ENCODE results near the gene ASTN2.

ASTN2 gene

GRCh38 chr9:116685166-116685565, 729.7 kb downstream of the ASTN2 start:
- H3K9ac ChIP-seq (ENCODE audit: low read depth, low read length), result no peak overlapping the region
- H3K4me1 ChIP-seq (ENCODE audit: insufficient read depth, low read length), result peaks cover 12% of the 10 kb centered on the region
- 96% methylated on average over 4 of the region's 4 CpGs for WGBS
- no peaks in the 10 kb centered on the region for H3K36me3 ChIP-seq (ENCODE audit: insufficient read depth, low read length)
- H3K27ac ChIP-seq (ENCODE audit: low read depth, low read length), result no peak overlapping the region
- H3K27me3 ChIP-seq (ENCODE audit: insufficient read depth, low read length), result no peaks in the 10 kb centered on the region; the same call in 1 of the 2 replicates
- H3K4me3 ChIP-seq (ENCODE audit: low read length), result no peak overlapping the region
- H3K9me3 ChIP-seq (ENCODE audit: insufficient read depth, low read depth, low read length), result peaks cover 12% of the 10 kb centered on the region; the same call in 1 of the 2 replicates

- Histone ChIP-seq H3K9me3 (ENCODE audit: insufficient read depth, low read depth, low read length) (peaks cover 12% of the 10 kb centered on the region; the same call in 1 of the 2 replicates), H3K4me1 (ENCODE audit: insufficient read depth, low read length) (peaks cover 12% of the 10 kb centered on the region), H3K9ac (ENCODE audit: low read depth, low read length) (no peak overlapping the region)
Measured at GRCh38 chr9:116683535-116683934, 731.3 kb downstream of the ASTN2 start.

GRCh38 chr9:116674210-116674980, 740.5 kb downstream of the ASTN2 start:
- peaks cover 47% of the 10 kb centered on the region for H3K9me3 ChIP-seq (ENCODE audit: insufficient read depth, low read depth, low read length)
- WGBS, result 85% methylated on average over 5 of the region's 5 CpGs
- H3K36me3 ChIP-seq (ENCODE audit: insufficient read depth, low read length), result peaks cover 8% of the 10 kb centered on the region
- H3K4me3 ChIP-seq (ENCODE audit: low read length), result no peak overlapping the region
- H3K27me3 ChIP-seq (ENCODE audit: insufficient read depth, low read length), result no peaks in the 10 kb centered on the region
- no peak overlapping the region; the same call in 1 of the 2 replicates for H3K27ac ChIP-seq (ENCODE audit: low read depth, low read length)
- H3K4me1 ChIP-seq (ENCODE audit: insufficient read depth, low read length), result no peaks in the 10 kb centered on the region
- no peak overlapping the region for H3K9ac ChIP-seq (ENCODE audit: low read depth, low read length)

More at GRCh38 chr9:116683535-116683934, 731.3 kb downstream of the ASTN2 start:
- Histone ChIP-seq H3K36me3 (ENCODE audit: insufficient read depth, low read length) (no peaks in the 10 kb centered on the region), H3K27me3 (ENCODE audit: insufficient read depth, low read length) (no peaks in the 10 kb centered on the region; the same call in 1 of the 2 replicates), H3K4me3 (ENCODE audit: low read length) (no peak overlapping the region), H3K27ac (ENCODE audit: low read depth, low read length) (no peak overlapping the region)

- H3K9ac ChIP-seq (ENCODE audit: low read depth, low read length), result no peak overlapping the region
- H3K9me3 ChIP-seq (ENCODE audit: insufficient read depth, low read depth, low read length), result peaks cover 47% of the 10 kb centered on the region
- no peaks in the 10 kb centered on the region for H3K27me3 ChIP-seq (ENCODE audit: insufficient read depth, low read length)
- H3K36me3 ChIP-seq (ENCODE audit: insufficient read depth, low read length), result peaks cover 8% of the 10 kb centered on the region
- no peak overlapping the region for H3K27ac ChIP-seq (ENCODE audit: low read depth, low read length)
- 9% methylated on average over 1 of the region's 1 CpG for WGBS
- H3K4me3 ChIP-seq (ENCODE audit: low read length), result no peak overlapping the region
- no peaks in the 10 kb centered on the region for H3K4me1 ChIP-seq (ENCODE audit: insufficient read depth, low read length)
Measured at GRCh38 chr9:116673375-116673774, 741.5 kb downstream of the ASTN2 start.

GRCh38 chr9:116671605-116672004, 743.3 kb downstream of the ASTN2 start:
- peaks cover 8% of the 10 kb centered on the region for H3K36me3 ChIP-seq (ENCODE audit: insufficient read depth, low read length)
- H3K9me3 ChIP-seq (ENCODE audit: insufficient read depth, low read depth, low read length), result peaks cover 47% of the 10 kb centered on the region
- no peak overlapping the region for H3K9ac ChIP-seq (ENCODE audit: low read depth, low read length)

GRCh38 chr9:116668970-116669695, 745.7 kb downstream of the ASTN2 start:
- peaks cover 28% of the 10 kb centered on the region for H3K9me3 ChIP-seq (ENCODE audit: insufficient read depth, low read depth, low read length)
- H3K27ac ChIP-seq (ENCODE audit: low read depth, low read length), result no peak overlapping the region
- no peaks in the 10 kb centered on the region for H3K4me1 ChIP-seq (ENCODE audit: insufficient read depth, low read length)
- H3K27me3 ChIP-seq (ENCODE audit: insufficient read depth, low read length), result no peaks in the 10 kb centered on the region
- no peak overlapping the region for H3K9ac ChIP-seq (ENCODE audit: low read depth, low read length)
- WGBS, result 96% methylated on average over 4 of the region's 4 CpGs
- H3K36me3 ChIP-seq (ENCODE audit: insufficient read depth, low read length), result no peaks in the 10 kb centered on the region
- H3K4me3 ChIP-seq (ENCODE audit: low read length), result no peak overlapping the region

More at GRCh38 chr9:116671605-116672004, 743.3 kb downstream of the ASTN2 start:
- WGBS, result 93% methylated on average over 1 of the region's 2 CpGs
- Histone ChIP-seq H3K4me1 (ENCODE audit: insufficient read depth, low read length) (no peaks in the 10 kb centered on the region), H3K27me3 (ENCODE audit: insufficient read depth, low read length) (no peaks in the 10 kb centered on the region), H3K4me3 (ENCODE audit: low read length) (no peak overlapping the region), H3K27ac (ENCODE audit: low read depth, low read length) (no peak overlapping the region)

GRCh38 chr9:116663581-116663980, 751.3 kb downstream of the ASTN2 start:
- H3K4me3 ChIP-seq (ENCODE audit: low read length), result no peak overlapping the region
- no peaks in the 10 kb centered on the region for H3K27me3 ChIP-seq (ENCODE audit: insufficient read depth, low read length)
- H3K9ac ChIP-seq (ENCODE audit: low read depth, low read length), result no peak overlapping the region
- no peak overlapping the region for H3K27ac ChIP-seq (ENCODE audit: low read depth, low read length)
- peaks cover 2% of the 10 kb centered on the region; the same call in 1 of the 2 replicates for H3K4me1 ChIP-seq (ENCODE audit: insufficient read depth, low read length)
- WGBS, result 92% methylated on average over 1 of the region's 1 CpG
- no peaks in the 10 kb centered on the region for H3K36me3 ChIP-seq (ENCODE audit: insufficient read depth, low read length)
- no peaks in the 10 kb centered on the region for H3K9me3 ChIP-seq (ENCODE audit: insufficient read depth, low read depth, low read length)

GRCh38 chr9:116662646-116663310, 752.1 kb downstream of the ASTN2 start:
- peaks cover 8% of the 10 kb centered on the region; the same call in 1 of the 2 replicates for H3K4me1 ChIP-seq (ENCODE audit: insufficient read depth, low read length)
- H3K36me3 ChIP-seq (ENCODE audit: insufficient read depth, low read length), result no peaks in the 10 kb centered on the region
- no peaks in the 10 kb centered on the region for H3K9me3 ChIP-seq (ENCODE audit: insufficient read depth, low read depth, low read length)
- no peak overlapping the region for H3K4me3 ChIP-seq (ENCODE audit: low read length)
- no peak overlapping the region for H3K27ac ChIP-seq (ENCODE audit: low read depth, low read length)
- 94% methylated on average over 6 of the region's 6 CpGs for WGBS
- no peak overlapping the region for H3K9ac ChIP-seq (ENCODE audit: low read depth, low read length)
- no peaks in the 10 kb centered on the region for H3K27me3 ChIP-seq (ENCODE audit: insufficient read depth, low read length)

- Histone ChIP-seq H3K9ac (ENCODE audit: low read depth, low read length) (no peak overlapping the region), H3K4me3 (ENCODE audit: low read length) (no peak overlapping the region), H3K27me3 (ENCODE audit: insufficient read depth, low read length) (no peaks in the 10 kb centered on the region), H3K4me1 (ENCODE audit: insufficient read depth, low read length) (peaks cover 8% of the 10 kb centered on the region; the same call in 1 of the 2 replicates), H3K27ac (ENCODE audit: low read depth, low read length) (no peak overlapping the region), H3K9me3 (ENCODE audit: insufficient read depth, low read depth, low read length) (no peaks in the 10 kb centered on the region), H3K36me3 (ENCODE audit: insufficient read depth, low read length) (no peaks in the 10 kb centered on the region)
- 77% methylated on average over 7 of the region's 7 CpGs for WGBS
Measured at GRCh38 chr9:116661037-116661954, 753.6 kb downstream of the ASTN2 start.

- Histone ChIP-seq H3K9me3 (ENCODE audit: insufficient read depth, low read depth, low read length) (no peaks in the 10 kb centered on the region), H3K27ac (ENCODE audit: low read depth, low read length) (no peak overlapping the region), H3K4me1 (ENCODE audit: insufficient read depth, low read length) (peaks cover 8% of the 10 kb centered on the region; the same call in 1 of the 2 replicates), H3K9ac (ENCODE audit: low read depth, low read length) (no peak overlapping the region), H3K36me3 (ENCODE audit: insufficient read depth, low read length) (no peaks in the 10 kb centered on the region), H3K27me3 (ENCODE audit: insufficient read depth, low read length) (no peaks in the 10 kb centered on the region), H3K4me3 (ENCODE audit: low read length) (no peak overlapping the region)
- 95% methylated on average over 2 of the region's 2 CpGs for WGBS
Measured at GRCh38 chr9:116658265-116658664, 756.6 kb downstream of the ASTN2 start.

All from HUES64 (cell line).